ENCODE results near the gene CCDC192.

CCDC192 gene

DNA sequence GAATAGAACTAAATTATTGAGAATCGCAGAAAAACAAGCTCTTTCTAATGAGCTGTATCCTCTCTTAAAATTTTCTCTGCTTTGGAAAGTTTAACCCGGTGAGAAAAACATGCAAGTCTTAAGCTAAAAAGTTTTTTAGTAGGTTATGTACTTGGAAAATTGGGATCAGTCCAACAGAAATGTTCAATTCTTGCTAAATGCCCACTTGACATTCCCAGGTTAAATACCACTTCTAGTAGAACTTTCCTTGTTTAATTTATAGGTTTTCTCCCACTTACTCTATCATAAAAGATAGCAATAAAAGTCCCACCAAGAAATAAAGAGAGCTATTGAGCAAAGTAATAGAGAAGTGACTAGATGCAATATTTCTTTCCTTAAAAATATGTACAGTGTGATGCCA lies 157.1 kb downstream of the CCDC192 start:
- no peak for DNase-seq
- H3K4me1 ChIP-seq, result no peaks in the 10 kb centered on the region
- intact Hi-C loops (cut with DNase I; ENCODE audit: low total_unique reads), result no loop called here
- peaks cover 0 to 4% (median 0%) of the 10 kb centered on the region in 3 donors for H3K36me3 ChIP-seq
- no peaks in the 10 kb centered on the region for H3K9me3 ChIP-seq
- H3K4me3 ChIP-seq, result no peak overlapping the region
- no peak for TF ChIP-seq CTCF (IDR thresholded peaks at IDR 0.05)
- no peaks in the 10 kb centered on the region for H3K27me3 ChIP-seq
- H3K27ac ChIP-seq, result no peak overlapping the region

DNA sequence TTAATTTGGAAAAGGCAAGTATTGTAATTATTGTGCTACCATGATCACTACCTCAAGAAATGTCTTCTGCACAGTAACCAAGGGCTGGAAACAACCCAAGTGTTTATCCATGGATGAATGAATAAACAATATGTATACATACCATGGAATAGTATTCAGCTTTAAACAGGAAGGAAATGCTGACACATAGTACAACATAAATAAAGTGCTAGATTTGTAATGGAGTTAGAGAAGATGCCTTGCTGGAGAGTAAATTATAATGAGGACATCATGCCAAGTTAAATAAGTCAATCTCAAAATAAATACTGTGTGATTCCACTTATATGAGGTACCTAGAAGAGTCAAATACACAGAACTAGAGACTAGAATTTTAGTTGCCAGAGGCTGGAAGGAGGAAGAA lies 160.0 kb downstream of the CCDC192 start:
- intact Hi-C loops (cut with DNase I; ENCODE audit: low total_unique reads), result no loop called here
- Histone ChIP-seq H3K4me1 (no peaks in the 10 kb centered on the region), H3K27ac (no peak overlapping the region), H3K36me3 (no peaks in the 10 kb centered on the region), H3K27me3 (no peaks in the 10 kb centered on the region), H3K4me3 (no peak overlapping the region), H3K9me3 (no peaks in the 10 kb centered on the region)
- no peak for DNase-seq
- TF ChIP-seq CTCF (IDR thresholded peaks at IDR 0.05), result no peak

DNA sequence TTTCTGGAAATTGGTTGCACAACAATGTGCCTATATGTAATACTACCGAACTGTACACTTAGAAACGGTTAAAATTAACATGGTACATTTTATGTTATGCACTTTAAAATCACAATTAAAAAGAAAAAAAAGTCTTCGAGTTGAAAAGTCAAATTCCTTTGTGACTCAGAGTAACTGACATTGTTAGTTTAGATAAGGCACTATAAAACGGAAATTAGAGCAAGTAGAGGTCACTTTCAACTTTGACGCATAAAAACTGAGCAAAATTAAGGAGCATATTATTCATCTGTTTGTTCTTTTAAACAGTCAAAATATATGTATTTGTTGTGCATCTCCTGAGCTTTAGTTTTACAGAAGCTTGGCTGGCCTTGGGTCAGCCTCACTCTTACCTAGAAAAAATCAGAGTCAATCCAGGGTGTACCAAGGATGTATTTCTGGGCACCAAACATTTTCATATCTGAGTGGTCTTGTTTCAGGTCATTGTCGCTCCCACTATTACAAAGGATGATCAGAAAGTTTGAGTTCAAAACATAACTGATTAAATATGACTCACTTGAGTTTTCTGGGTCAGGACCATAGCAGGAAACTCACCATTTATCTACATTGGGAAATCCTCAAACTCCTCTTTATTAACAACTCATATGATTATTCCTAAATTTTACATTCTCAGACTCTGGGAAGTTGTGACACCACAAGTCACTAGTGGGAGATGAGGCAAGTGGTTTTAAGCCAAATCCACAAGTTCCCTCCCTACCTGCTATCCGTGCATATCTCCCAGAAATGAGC lies 160.6 kb downstream of the CCDC192 start:
- no peaks in the 10 kb centered on the region for H3K36me3 ChIP-seq
- DNase-seq, result no peak
- no peak overlapping the region for H3K27ac ChIP-seq
- H3K27me3 ChIP-seq, result no peaks in the 10 kb centered on the region
- H3K4me3 ChIP-seq, result no peak overlapping the region
- intact Hi-C loops (cut with DNase I; ENCODE audit: low total_unique reads), result no loop called here
- no peak for TF ChIP-seq CTCF (IDR thresholded peaks at IDR 0.05)
- H3K4me1 ChIP-seq, result no peaks in the 10 kb centered on the region
- H3K9me3 ChIP-seq, result no peaks in the 10 kb centered on the region

- intact Hi-C loops (cut with DNase I; ENCODE audit: low total_unique reads), result no loop called here
- Histone ChIP-seq H3K4me1 (no peaks in the 10 kb centered on the region), H3K4me3 (no peak overlapping the region), H3K9me3 (no peaks in the 10 kb centered on the region), H3K27me3 (no peaks in the 10 kb centered on the region), H3K27ac (no peak overlapping the region), H3K36me3 (no peaks in the 10 kb centered on the region)
- DNase-seq, result no peak
- no peak for TF ChIP-seq CTCF (IDR thresholded peaks at IDR 0.05)
Measured at GRCh38 chr5:127864511-127864910, 161.3 kb downstream of the CCDC192 start.

- no peak for TF ChIP-seq CTCF (IDR thresholded peaks at IDR 0.05)
- no peaks in the 10 kb centered on the region for H3K9me3 ChIP-seq
- H3K4me1 ChIP-seq, result no peaks in the 10 kb centered on the region
- H3K27me3 ChIP-seq, result no peaks in the 10 kb centered on the region
- no peak overlapping the region for H3K4me3 ChIP-seq
- DNase-seq, result no peak
- no peak overlapping the region for H3K27ac ChIP-seq
- no peaks in the 10 kb centered on the region for H3K36me3 ChIP-seq
- intact Hi-C loops (cut with DNase I; ENCODE audit: low total_unique reads), result no loop called here
Measured at GRCh38 chr5:127865273-127865672, 162.1 kb downstream of the CCDC192 start.

Measured in tibial artery (tissue), 4 donors.